SJCRH30 (cell line): ENCODE data around the gene SRP9. TPM values are rescaled to one million over a fixed set of nuclear protein-coding genes. Genes with fewer than 3 reads are reported as not detected.
"Not testable (repeated sequence)": the region's sequence is repeated elsewhere in the genome, so short reads cannot be mapped to it uniquely, and the experiment has no call there.

Experiments used
- DNase-seq, 2 experiments: peaks; one replicate each; pipeline ENCODE4 v3.0.0-alpha.2; 2015 to 2020
- H3K27ac ChIP-seq: fragments of 250-450 bp; sonication (Bioruptor Pico); 2 replicates; pipeline ENCODE4 v1.5.1; 2020; ENCODE audit warnings: mild to moderate bottlenecking, moderate library complexity
- H3K27me3 ChIP-seq: fragments of 250-450 bp; sonication (Bioruptor Pico); 2 replicates; pipeline ENCODE4 v1.5.1; 2020; ENCODE audit warnings: mild to moderate bottlenecking, moderate library complexity
- H3K36me3 ChIP-seq: fragments of 250-450 bp; sonication (Bioruptor Pico); 2 replicates; pipeline ENCODE4 v1.5.1; 2020; ENCODE audit warnings: mild to moderate bottlenecking, moderate library complexity
- H3K4me1 ChIP-seq: fragments of 250-450 bp; sonication (Bioruptor Pico); 2 replicates; pipeline ENCODE4 v1.5.1; 2020; ENCODE audit warnings: mild to moderate bottlenecking, moderate library complexity
- H3K4me3 ChIP-seq: fragments of 250-450 bp; sonication (Bioruptor Pico); 2 replicates; pipeline ENCODE4 v1.5.1; 2020; ENCODE audit warnings: mild to moderate bottlenecking, moderate library complexity
- H3K9me3 ChIP-seq: fragments of 250-450 bp; sonication (Bioruptor Pico); replicated peaks from 2 replicates; pipeline ENCODE4 v1.5.1; 2020; ENCODE audit warnings: mild to moderate bottlenecking, moderate library complexity
- total RNA-seq: library from RNA; depleted of rRNA; stranded (reverse); fragments of >200 nt; shearing (Covaris generic); gene quantifications from 2 replicates; pipeline ENCODE4 v1.2.3, GENCODE V29; 2014

SRP9 gene
- total RNA-seq, 1 experiment from 2014 or later, result 654 TPM

DNA sequence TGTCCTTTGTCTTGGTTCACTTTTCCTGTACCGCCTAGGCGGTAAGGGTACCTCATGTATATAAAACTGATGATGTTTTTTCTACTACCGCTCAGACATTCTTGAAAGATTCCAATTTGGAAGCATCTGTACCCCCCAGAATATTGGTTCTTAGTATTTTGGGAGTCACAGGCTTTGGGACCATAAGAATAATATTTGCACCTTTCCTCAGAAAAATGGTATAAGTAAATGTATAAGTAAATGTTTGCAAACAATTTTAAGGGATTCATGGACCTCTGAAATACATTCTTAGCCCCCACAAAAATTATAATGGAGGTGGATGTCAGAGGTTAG lies 677 bp downstream of the SRP9 start:
- no peaks in the 10 kb centered on the region for H3K27me3 ChIP-seq
- peaks cover 11% of the 10 kb centered on the region; the same call in 1 of the 2 replicates for H3K4me1 ChIP-seq
- H3K9me3 ChIP-seq, result no peaks in the 10 kb centered on the region
- peak overlapping the region; percentile 99 for H3K27ac ChIP-seq
- DNase-seq, result no peak
- H3K4me3 ChIP-seq, result peak overlapping the region; percentile 88
- peaks cover 20% of the 10 kb centered on the region for H3K36me3 ChIP-seq

DNA sequence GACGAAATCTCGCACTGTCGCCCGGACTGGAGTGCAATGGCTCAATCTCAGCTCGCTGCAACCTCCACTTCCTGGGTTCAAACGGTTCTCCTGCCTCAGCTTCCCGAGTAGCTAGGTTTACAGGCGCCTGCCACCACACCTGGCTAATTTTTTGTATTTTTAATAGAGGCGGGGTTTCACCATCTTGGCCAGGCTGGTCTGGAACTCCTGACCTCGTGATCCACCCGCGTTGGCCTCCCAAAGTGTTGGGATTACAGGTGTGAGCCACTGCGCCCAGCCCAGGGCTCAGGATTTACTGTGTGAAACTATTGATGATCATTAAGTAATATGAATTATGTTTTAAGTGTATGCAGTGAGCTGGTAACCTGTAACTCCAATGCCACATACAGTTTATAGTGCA lies 1.5 kb downstream of the SRP9 start:
- not testable (repeated sequence) for DNase-seq

DNA sequence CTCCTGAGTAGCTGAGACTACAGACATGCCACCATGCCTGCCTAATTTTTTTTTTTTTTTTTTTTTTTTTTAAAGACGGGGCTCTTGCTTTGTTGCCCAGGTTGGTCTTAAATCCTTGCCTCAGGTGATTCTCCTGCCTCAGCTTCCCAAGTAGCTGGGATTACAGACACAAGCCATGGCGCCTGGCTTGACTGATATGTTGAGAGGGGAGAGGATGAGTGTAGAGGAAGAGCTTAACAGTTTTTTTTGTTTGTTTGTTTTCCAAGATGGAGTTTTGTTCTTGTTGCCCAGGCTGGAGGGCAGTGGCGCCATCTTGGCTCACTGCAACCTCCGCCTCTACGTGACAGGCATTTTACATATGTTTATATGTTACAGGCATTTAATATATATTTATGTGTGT lies 2.5 kb downstream of the SRP9 start:
- Histone ChIP-seq H3K27me3 (no peaks in the 10 kb centered on the region), H3K4me1 (peaks cover 3% of the 10 kb centered on the region; the same call in 1 of the 2 replicates), H3K27ac (no peak overlapping the region), H3K9me3 (no peaks in the 10 kb centered on the region), H3K4me3 (no peak overlapping the region), H3K36me3 (peaks cover 36% of the 10 kb centered on the region)
- no peak for DNase-seq

More for the DNA sequence above, 1.5 kb downstream of the SRP9 start:
- Histone ChIP-seq H3K36me3 (peaks cover 27% of the 10 kb centered on the region), H3K4me3 (peak overlapping the region; percentile 88)
- not testable (repeated sequence) for H3K27me3 ChIP-seq, H3K27ac ChIP-seq, H3K4me1 ChIP-seq, H3K9me3 ChIP-seq

DNA sequence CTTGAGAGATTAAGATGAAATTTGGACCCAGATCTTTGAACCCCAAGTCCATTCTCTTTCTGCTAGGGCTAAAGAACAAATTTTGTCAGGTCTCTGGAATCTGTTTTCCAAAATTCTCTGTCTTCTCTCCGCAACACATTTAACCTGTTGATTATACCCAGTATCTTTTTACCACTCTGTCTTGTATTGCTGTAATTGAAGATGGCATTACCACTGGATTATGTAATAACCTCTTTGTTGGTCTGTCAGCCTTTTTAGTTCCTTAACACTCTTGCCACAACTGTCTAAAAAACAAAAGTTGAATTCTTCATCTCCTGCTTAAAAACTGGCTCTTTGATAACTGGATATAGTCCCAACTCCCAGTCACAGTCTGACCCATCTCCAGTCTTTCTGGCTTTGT lies 3.0 kb downstream of the SRP9 start:
- Histone ChIP-seq H3K4me3 (no peak overlapping the region), H3K27me3 (no peaks in the 10 kb centered on the region), H3K4me1 (peaks cover 3% of the 10 kb centered on the region; the same call in 1 of the 2 replicates), H3K9me3 (no peaks in the 10 kb centered on the region), H3K36me3 (peaks cover 41% of the 10 kb centered on the region), H3K27ac (no peak overlapping the region)
- DNase-seq, result no peak

DNA sequence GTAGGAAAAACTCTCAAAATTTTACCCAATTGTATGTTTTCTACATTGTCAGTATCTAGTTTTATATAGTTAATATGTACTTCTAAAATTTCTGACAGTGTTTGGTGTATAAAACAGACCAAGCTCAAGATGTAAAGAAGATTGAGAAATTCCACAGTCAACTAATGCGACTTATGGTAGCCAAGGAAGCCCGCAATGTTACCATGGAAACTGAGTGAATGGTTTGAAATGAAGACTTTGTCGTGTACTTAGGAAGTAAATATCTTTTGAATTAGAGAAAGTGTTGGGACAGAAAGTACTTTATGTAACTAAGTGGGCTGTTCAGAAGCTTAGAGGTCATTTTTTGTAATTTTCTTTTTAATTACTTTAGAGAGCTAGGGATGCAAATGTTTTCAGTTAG lies 11.5 kb downstream of the SRP9 start:
- H3K4me3 ChIP-seq, H3K4me1 ChIP-seq, DNase-seq, H3K27me3 ChIP-seq, H3K27ac ChIP-seq, H3K9me3 ChIP-seq: not testable (repeated sequence)
- peaks cover 80% of the 10 kb centered on the region for H3K36me3 ChIP-seq

DNA sequence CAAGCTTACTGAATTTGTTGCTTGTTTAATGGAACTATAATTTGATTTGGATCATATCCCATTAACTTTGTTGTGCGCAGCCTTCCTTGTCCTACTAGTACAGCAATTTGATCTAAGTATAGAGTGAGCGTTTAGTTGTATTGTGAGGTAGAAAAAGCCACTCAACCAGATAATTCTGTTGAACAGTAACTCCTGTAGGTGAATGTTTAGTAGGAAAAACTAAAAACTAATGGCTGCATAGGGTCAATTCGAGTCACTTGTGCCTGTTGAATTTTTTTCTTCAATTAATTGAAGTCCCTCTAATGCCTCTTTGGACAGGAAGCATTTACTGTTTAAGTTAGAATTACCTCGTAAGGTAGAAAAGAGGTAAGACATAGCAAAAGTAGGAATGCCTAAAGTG lies 17.3 kb downstream of the SRP9 start:
- Histone ChIP-seq H3K36me3 (peaks cover 49% of the 10 kb centered on the region), H3K27me3 (no peaks in the 10 kb centered on the region)
- no peak for DNase-seq

DNA sequence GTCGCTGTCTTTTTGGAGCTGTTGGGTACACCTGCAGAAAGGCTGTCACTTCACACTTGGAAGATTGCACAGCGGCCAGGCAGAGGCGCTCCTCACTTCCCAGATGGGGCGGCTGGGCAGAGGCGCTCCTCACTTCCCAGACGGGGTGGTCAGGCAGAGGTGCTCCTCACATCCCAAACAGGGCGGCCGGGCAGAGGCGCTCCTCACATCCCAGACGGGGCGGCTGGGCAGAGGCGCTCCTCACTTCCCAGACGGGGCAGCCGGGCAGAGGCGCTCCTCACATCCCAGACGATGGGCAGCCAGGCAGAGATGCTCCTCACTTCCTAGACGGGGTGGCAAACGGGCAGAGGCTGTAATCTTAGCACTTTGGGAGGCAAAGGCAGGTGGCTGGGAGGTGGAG lies 18.5 kb downstream of the SRP9 start:
- DNase-seq, H3K27me3 ChIP-seq, H3K4me1 ChIP-seq, H3K27ac ChIP-seq, H3K9me3 ChIP-seq, H3K4me3 ChIP-seq: not testable (repeated sequence)
- peaks cover 38% of the 10 kb centered on the region for H3K36me3 ChIP-seq

More for the DNA sequence above, 17.3 kb downstream of the SRP9 start:
- Histone ChIP-seq H3K27ac (no peak overlapping the region), H3K9me3 (peaks cover 9% of the 10 kb centered on the region), H3K4me1 (no peaks in the 10 kb centered on the region), H3K4me3 (no peak overlapping the region)

DNA sequence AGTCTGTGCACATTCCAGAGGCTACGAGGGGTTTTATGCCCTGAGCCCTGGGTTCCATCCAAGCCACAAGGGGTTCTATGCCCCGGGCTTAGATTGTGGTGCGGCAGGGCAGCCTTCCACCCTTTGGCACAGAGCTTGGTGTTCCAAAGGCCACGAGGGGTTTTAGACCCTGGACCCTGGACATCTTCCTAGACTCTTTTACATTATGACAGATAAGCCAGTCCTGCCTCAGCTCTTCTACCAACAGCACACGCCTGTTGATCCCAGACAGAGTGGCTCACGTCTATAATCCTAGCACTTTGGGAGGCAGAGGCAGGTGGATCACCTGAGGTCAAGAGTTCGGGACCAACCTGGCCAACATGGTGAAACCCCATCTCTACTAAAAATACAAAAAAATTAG lies 23.5 kb downstream of the SRP9 start:
- DNase-seq, H3K27ac ChIP-seq, H3K9me3 ChIP-seq, H3K4me1 ChIP-seq, H3K4me3 ChIP-seq, H3K27me3 ChIP-seq, H3K36me3 ChIP-seq: not testable (repeated sequence)

DNA sequence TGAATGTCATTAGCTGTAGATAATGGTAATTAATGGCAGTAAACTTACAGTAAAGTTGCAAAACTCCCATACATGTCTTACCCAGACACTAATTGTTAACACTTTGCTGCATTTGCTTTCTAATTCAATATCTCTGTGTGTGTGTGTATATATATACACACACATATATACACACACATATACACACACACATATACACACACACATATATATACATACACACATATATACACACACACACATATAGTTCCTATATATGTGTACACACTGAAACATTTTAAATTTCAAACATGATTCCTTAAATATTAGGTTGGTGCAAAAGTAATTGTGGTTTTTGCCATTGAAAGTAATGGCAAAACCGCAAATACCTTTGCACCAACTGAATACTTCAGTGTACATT lies 28.6 kb downstream of the SRP9 start:
- 0 out of 2 replicates have a peak, but pooled peaks cover 3% of the 10 kb centered on the region for H3K36me3 ChIP-seq

DNA sequence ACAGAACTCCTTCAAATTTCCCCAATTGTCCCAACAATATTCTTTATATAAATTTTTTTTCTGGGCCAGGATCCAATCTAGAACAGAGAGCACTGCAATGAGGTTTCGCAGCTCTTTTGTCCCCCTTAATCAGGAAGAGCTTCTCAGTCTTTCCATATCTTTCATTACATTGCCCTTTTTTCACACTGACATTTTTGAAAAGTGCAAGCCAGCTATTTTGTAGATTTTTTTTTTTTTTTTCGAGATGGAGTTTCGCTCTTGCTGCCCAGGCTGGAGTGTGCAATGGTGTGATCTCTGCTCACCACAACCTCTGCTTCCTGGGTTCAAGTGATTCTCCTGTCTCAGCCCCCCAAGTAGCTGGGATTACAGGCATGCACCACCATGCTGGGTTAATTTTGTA lies 29.1 kb downstream of the SRP9 start:
- not testable (repeated sequence) for H3K27ac ChIP-seq, DNase-seq, H3K27me3 ChIP-seq, H3K4me1 ChIP-seq, H3K36me3 ChIP-seq, H3K4me3 ChIP-seq, H3K9me3 ChIP-seq

More for the DNA sequence above, 28.6 kb downstream of the SRP9 start:
- Histone ChIP-seq H3K4me1 (no peaks in the 10 kb centered on the region), H3K27ac (no peak overlapping the region), H3K4me3 (no peak overlapping the region), H3K27me3 (no peaks in the 10 kb centered on the region), H3K9me3 (no peaks in the 10 kb centered on the region)
- no peak for DNase-seq

DNA sequence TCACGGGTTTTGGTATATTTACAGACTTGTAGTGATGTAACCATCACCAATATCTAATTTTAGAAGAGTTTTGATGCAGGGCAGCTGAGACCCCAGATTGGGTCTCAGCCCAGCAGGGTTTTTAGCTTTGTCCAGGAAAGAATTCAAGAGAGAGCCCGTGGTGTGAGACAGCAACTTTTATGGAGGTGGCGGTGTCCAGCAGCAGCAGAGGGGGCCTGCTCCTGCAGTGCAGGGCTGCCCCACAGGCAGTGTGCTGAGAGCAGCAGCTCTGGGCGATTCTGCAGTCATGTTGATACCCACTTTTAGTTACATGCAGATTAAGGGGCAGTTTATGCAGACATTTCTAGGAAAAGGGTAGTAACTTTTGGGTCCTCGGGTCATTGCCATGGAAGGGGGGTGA lies 30.5 kb downstream of the SRP9 start:
- no peak overlapping the region for H3K27ac ChIP-seq
- H3K9me3 ChIP-seq, result no peaks in the 10 kb centered on the region
- DNase-seq, result no peak

DNA sequence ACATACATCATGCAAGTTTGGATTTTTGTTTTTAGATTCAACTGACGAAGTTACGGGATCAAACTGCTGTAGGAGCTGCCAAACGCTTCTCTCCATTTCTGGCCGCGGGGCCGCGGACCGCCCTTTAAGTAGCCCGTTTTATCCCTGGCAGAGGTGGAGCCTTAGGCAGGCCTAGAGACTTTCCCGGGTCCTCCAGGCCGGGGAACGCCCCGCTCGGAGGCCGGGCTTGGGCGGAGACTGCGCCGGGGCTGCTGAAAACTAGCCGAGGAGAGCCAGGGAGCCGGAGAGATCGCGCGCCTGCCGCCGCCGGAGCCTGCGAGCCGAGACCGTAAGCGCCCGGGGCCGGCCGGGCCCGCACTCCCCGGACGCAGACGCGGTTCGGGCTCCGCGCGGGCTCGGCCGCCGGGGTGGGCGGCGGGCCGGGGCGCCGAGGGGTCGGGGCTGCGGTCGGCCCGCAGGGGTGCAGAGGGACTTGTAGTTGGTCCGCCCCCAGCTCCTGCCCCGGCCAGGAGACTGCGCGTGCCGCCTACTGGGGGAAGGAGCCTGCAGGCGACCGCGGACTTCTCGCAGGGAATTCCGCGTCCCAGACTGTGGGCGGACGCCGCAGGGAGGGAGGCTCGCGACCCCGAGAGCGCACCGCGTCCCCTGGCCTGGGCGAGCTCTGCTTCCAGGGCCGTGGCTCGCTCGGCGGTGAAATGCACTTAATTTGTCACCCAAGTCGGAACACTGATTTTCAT lies 32.4 kb downstream of the SRP9 start, which contains the start of gene EPHX1:
Gene EPHX1 (plus strand): TSS at position 283 of the 737 bp plus-strand sequence. CDS start 18,606 bp downstream, outside the sequence.
- Histone ChIP-seq H3K27me3 (no peaks in the 10 kb centered on the region), H3K9me3 (no peaks in the 10 kb centered on the region), H3K4me1 (no peaks in the 10 kb centered on the region), H3K4me3 (peak within 1 kb of the TSS; percentile 74), H3K36me3 (0 out of 2 replicates have a peak, but pooled peaks cover 3% of the 10 kb centered on the region), H3K27ac (peak within 1 kb of the TSS; percentile 19; the same call in 1 of the 2 replicates)
- DNase-seq, result peak; percentile 92 to 94

More for the DNA sequence above, 30.5 kb downstream of the SRP9 start:
- Histone ChIP-seq H3K4me1 (no peaks in the 10 kb centered on the region), H3K36me3 (0 out of 2 replicates have a peak, but pooled peaks cover 3% of the 10 kb centered on the region), H3K4me3 (no peak overlapping the region), H3K27me3 (no peaks in the 10 kb centered on the region)

DNA sequence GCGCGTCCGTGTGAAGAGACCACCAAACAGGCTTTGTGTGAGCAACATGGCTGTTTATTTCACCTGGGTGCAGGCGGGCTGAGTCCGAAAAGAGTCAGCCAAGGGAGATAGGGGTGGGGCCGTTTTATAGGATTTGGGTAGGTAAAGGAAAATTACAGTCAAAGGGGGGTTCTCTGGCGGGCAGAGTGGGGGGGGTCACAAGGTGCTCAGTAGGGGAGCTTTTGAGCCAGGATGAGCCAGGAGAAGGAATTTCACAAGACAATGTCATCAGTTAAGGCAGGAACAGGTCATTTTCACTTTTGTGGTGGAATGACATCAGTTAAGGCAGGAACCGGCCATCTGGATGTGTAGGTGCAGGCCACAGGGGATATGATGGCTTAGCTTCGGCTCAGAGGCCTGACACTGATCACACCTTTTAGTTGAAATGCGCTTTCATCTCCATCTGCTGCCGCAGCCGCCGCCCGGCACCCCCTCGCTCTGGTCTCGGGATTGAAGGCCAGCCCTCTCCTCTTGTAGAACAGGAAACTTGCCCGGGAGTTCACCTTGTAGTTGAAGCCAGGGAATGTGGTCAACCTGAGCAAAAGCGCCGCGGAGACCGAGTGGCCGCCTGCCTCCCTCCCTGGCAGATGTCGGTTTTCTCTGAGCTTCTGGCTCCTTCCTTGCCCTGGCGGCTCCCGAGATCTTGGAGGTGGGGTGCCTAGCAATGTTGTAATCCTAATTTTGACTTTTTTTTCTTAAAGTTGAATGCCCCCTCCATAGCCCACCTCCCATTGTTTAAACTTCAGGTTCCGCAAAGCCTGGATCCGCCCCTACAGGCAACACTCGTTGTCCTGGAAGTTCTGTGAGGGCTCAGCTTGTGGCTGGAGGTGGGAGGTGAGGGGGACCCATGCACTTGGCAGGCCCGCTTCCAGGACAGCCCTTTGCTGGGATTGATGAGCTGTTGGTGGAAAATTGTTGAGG lies 33.2 kb downstream of the SRP9 start:
- H3K27me3 ChIP-seq, DNase-seq, H3K9me3 ChIP-seq, H3K36me3 ChIP-seq, H3K4me1 ChIP-seq: not testable (repeated sequence)
- H3K4me3 ChIP-seq, result peak overlapping the region; percentile 74
- H3K27ac ChIP-seq, result peak overlapping the region; percentile 19; the same call in 1 of the 2 replicates

DNA sequence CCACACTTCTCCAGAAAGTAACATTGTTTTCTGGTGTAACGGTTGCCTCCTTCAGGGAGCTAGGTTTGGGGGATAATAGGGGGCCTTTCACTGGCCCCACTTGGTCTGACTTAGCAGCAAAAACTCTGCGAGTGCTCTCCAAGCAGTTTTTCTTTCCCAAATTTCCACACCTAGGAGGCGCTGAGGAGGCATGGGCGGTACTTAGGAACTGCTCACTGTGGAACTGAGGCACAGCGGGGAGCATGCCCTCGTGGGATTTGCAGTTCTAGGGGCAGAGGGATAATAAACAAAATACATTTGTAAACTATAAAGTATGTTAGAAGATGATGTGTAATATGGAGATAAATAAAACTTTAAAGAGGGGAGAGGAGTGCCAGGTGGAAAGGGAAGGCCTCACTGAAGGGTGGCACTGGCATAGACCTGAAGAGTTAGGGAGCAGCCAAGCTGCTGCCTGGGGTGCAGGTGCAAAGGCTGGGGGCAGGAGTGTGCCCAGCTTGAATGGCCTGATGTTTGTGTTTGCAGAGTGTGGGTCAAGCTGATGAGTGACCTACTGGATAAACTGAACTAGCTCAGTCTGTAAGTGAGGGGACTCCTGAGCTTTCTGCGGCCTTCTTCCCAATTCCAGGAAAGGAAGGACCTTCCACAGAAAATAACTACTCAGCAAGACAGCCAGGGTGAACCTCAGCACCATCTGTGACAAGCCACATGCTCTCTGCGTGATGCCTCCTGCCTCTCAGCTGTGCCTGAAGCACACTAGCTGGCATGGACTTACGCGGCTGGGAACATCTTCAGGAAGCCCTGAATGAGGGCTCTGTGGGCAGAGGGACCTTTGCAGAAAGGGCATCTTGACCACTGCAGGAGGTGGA lies 34.2 kb downstream of the SRP9 start:
- no peaks in the 10 kb centered on the region for H3K4me1 ChIP-seq
- no peak overlapping the region for H3K4me3 ChIP-seq
- no peaks in the 10 kb centered on the region for H3K36me3 ChIP-seq
- H3K27me3 ChIP-seq, result no peaks in the 10 kb centered on the region
- no peaks in the 10 kb centered on the region for H3K9me3 ChIP-seq
- no peak for DNase-seq
- H3K27ac ChIP-seq, result no peak overlapping the region
